ENCODE results near the gene MRPS9. TPM values are rescaled to one million over a fixed set of nuclear protein-coding genes. Genes with fewer than 3 reads are reported as not detected.

Gene MRPS9
- total RNA-seq, 1 experiment from 2014 or later: 68.6 TPM

GRCh38 chr2:105117565-105117964 is 79.7 kb downstream of the MRPS9 start:
- POLR2A ChIA-PET: no interaction called here
- CTCF ChIA-PET: no interaction called here

GRCh38 chr2:105118960-105119359 is 81.1 kb downstream of the MRPS9 start:
- Mint-ChIP-seq H3K4me1 (ENCODE audit: low read depth, unreplicated experiment) (no peaks in the 10 kb centered on the region), H3K36me3 (ENCODE audit: insufficient read depth, unreplicated experiment) (no peaks in the 10 kb centered on the region), H3K27ac (ENCODE audit: unreplicated experiment) (no peak overlapping the region), H3K27me3 (ENCODE audit: insufficient read depth, unreplicated experiment) (peaks cover 9% of the 10 kb centered on the region), H3K9me3 (ENCODE audit: unreplicated experiment) (no peaks in the 10 kb centered on the region), H3K4me3 (ENCODE audit: unreplicated experiment) (no peak overlapping the region)
- H3K9me3 ChIP-seq: no peaks in the 10 kb centered on the region
- no TSS peak for BruUV-seq (replicated peaks)
- no peak for TF ChIP-seq CTCF (IDR thresholded peaks at IDR 0.05; ENCODE audit: insufficient read depth in 1 of 2, low read depth in 1 of 2, low read length in 1 of 2, severe bottlenecking in 1 of 2, unreplicated experiment in 1 of 2)
- H3K4me3 ChIP-seq (ENCODE audit: low read depth, low read length): no peak overlapping the region
- H3K36me3 ChIP-seq (ENCODE audit: control insufficient read depth, insufficient read depth, low read length): no peaks in the 10 kb centered on the region
- DNase-seq: no peak
- CTCF ChIA-PET: no interaction called here
- POLR2A ChIA-PET: no interaction called here
- peaks cover 2% of the 10 kb centered on the region for H3K4me1 ChIP-seq
- H3K27me3 ChIP-seq (replicated peaks; ENCODE audit: control insufficient read depth, insufficient read depth, low read length): no peaks in the 10 kb centered on the region
- intact Hi-C loops (cut with micrococcal nuclease; ENCODE audit: unreplicated experiment): loop anchor here (10.0 kb wide), 1 partner anchor 406 kb away; no protein-coding TSS in a partner anchor

More at GRCh38 chr2:105117565-105117964, 79.7 kb downstream of the MRPS9 start:
- TF ChIP-seq CTCF (IDR thresholded peaks at IDR 0.05; ENCODE audit: insufficient read depth in 1 of 2, low read depth in 1 of 2, low read length in 1 of 2, severe bottlenecking in 1 of 2, unreplicated experiment in 1 of 2): no peak
- Mint-ChIP-seq H3K36me3 (ENCODE audit: insufficient read depth, unreplicated experiment) (no peaks in the 10 kb centered on the region), H3K4me3 (ENCODE audit: unreplicated experiment) (no peak overlapping the region), H3K27ac (ENCODE audit: unreplicated experiment) (no peak overlapping the region), H3K27me3 (ENCODE audit: insufficient read depth, unreplicated experiment) (no peaks in the 10 kb centered on the region), H3K4me1 (ENCODE audit: low read depth, unreplicated experiment) (peaks cover under 1% of the 10 kb centered on the region), H3K9me3 (ENCODE audit: unreplicated experiment) (no peaks in the 10 kb centered on the region)
- intact Hi-C loops (cut with micrococcal nuclease; ENCODE audit: unreplicated experiment): loop anchor here (10.0 kb wide), 1 partner anchor 407 kb away; no protein-coding TSS in a partner anchor
- BruUV-seq (replicated peaks): no TSS peak
- H3K27me3 ChIP-seq (replicated peaks; ENCODE audit: control insufficient read depth, insufficient read depth, low read length): no peaks in the 10 kb centered on the region
- peaks cover 8% of the 10 kb centered on the region for H3K4me1 ChIP-seq
- no peak for DNase-seq
- no peaks in the 10 kb centered on the region for H3K9me3 ChIP-seq
- no peak overlapping the region for H3K4me3 ChIP-seq (ENCODE audit: low read depth, low read length)
- H3K36me3 ChIP-seq (ENCODE audit: control insufficient read depth, insufficient read depth, low read length): no peaks in the 10 kb centered on the region

- CTCF ChIA-PET: no interaction called here
- DNase-seq: no peak
- Histone ChIP-seq H3K9me3 (no peaks in the 10 kb centered on the region), H3K36me3 (ENCODE audit: control insufficient read depth, insufficient read depth, low read length) (no peaks in the 10 kb centered on the region), H3K4me3 (ENCODE audit: low read depth, low read length) (no peak overlapping the region), H3K27me3 (replicated peaks; ENCODE audit: control insufficient read depth, insufficient read depth, low read length) (no peaks in the 10 kb centered on the region; the same call in 1 of the 2 replicates), H3K4me1 (no peaks in the 10 kb centered on the region)
- Mint-ChIP-seq H3K36me3 (ENCODE audit: insufficient read depth, unreplicated experiment) (no peaks in the 10 kb centered on the region), H3K27ac (ENCODE audit: unreplicated experiment) (no peak overlapping the region), H3K9me3 (ENCODE audit: unreplicated experiment) (no peaks in the 10 kb centered on the region), H3K27me3 (ENCODE audit: insufficient read depth, unreplicated experiment) (peaks cover 11% of the 10 kb centered on the region), H3K4me3 (ENCODE audit: unreplicated experiment) (no peak overlapping the region), H3K4me1 (ENCODE audit: low read depth, unreplicated experiment) (no peaks in the 10 kb centered on the region)
- no TSS peak for BruUV-seq (replicated peaks)
- no peak for TF ChIP-seq CTCF (IDR thresholded peaks at IDR 0.05; ENCODE audit: insufficient read depth in 1 of 2, low read depth in 1 of 2, low read length in 1 of 2, severe bottlenecking in 1 of 2, unreplicated experiment in 1 of 2)
- intact Hi-C loops (cut with micrococcal nuclease; ENCODE audit: unreplicated experiment): no loop called here
- POLR2A ChIA-PET: no interaction called here
Measured at GRCh38 chr2:105121434-105121833, 83.6 kb downstream of the MRPS9 start.
